ENCODE results near the gene NTRK2.
"Not testable (repeated sequence)": the region's sequence is repeated elsewhere in the genome, so short reads cannot be mapped to it uniquely, and the experiment has no call there.

The NTRK2 gene

DNA sequence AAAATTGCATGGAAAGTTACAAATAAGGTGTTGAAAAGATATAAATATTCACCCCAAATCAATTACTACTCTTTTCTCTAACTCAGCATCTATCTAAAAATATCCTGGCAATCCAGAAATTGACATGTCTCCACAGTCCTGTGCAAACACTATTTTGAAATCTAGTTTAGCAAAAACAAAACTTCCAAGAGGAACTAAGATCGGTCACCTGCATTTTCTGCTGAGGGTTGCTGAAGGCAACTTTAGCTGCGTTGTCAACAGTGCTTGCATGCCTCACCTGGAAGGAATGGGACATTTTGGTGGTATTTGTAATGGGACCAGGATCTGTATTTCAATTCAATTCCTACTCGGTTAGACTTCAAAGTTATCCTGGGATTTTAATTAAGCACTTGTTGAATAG is 398.3 kb downstream of the NTRK2 start:
- DNase-seq (ENCODE audit: insufficient read length) (peak; percentile 17), FAIRE-seq (peak; percentile 95)
- no peak for TF ChIP-seq TAF1 (IDR thresholded peaks at IDR 0.05; ENCODE audit: borderline replicate concordance, low read depth, low read length)
- TF ChIP-seq POLR2AphosphoS5 (IDR thresholded peaks at IDR 0.05; ENCODE audit: low read depth, low read length), result no peak
- TF ChIP-seq POLR2A (IDR thresholded peaks at IDR 0.05; ENCODE audit: low read depth, low read length), result no peak

- FAIRE-seq; DNase-seq (ENCODE audit: insufficient read length): not testable (repeated sequence)
Measured at GRCh38 chr9:85069421-85069820, 399.9 kb downstream of the NTRK2 start.

All from GM12892 (cell line).